GM12873 (cell line): ENCODE measurements around the gene CHCHD3.

Experiments
- CTCF ChIP-seq: IDR thresholded peaks from 2 replicates; pipeline ENCODE4 v1.5.1; 2012; ENCODE audit warnings: low read depth, mild to moderate bottlenecking, moderate library complexity, low read length, control low read depth; ENCODE audit not compliant: insufficient read depth; ENCODE audit errors: missing control alignments

Gene CHCHD3

DNA sequence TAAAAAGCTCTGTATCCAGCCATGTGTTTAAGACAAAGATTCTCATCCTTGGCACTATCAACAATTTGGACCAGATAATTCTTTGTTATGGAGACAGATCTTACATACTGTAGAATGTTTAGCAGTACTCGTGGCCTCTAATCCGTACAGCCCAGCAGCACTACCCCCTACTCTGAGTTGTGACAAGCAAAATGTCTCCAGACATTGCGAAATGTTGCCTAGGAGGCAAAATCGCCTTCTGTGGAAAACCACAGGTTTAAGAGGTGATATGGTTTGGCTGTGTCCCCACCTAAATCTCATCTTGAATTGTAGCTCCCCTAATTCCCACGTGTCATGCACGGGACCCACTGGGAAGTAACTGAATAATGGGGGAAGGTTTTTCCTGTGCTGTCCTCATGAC lies 186.7 kb downstream of the CHCHD3 start:
- TF ChIP-seq CTCF, result no peak

DNA sequence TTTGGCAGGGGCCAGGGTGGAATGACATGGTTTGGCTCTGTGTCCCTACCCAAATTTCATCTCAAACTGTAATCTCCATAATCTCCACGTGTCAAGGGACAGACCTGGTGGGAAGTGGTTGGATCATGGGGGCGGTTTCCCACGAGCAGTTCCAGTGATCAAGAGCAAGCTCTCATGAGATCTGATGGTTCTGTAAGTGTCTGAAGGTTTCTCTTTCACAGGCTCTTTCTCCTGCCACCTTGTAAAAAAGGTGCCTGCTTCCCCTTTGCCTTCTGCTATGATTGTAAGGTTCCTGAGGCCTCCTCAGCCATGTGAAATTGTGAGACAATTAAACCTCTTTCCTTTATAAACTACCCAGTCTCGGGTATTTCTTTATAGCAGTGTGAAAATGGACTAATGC lies 188.3 kb downstream of the CHCHD3 start:
- TF ChIP-seq CTCF, result no peak

DNA sequence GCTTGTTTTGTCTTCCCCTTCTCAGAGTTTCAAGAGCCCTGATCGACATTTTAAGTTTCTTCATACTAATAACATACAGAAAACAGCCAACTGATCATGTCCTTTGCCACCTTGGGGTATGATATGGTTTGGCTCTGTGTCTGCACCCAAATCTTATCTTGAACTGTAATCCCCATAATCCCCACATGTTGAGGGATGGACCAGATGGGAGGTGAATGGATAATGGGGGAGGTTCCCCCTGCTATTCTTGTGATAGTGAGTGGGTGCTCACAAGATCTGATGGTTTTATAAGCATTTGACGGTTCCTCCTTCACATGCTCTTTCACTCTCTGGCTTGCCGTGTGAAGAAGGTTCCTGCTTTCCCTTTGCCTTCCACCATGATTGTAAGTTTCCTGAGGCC lies 190.3 kb downstream of the CHCHD3 start:
- no peak for TF ChIP-seq CTCF

- TF ChIP-seq CTCF, result no peak
These were observed 199.0 kb downstream of the CHCHD3 start for GRCh38 chr7:132882714-132883428.

- no peak for TF ChIP-seq CTCF
These were observed 200.6 kb downstream of the CHCHD3 start for GRCh38 chr7:132881317-132881716.

DNA sequence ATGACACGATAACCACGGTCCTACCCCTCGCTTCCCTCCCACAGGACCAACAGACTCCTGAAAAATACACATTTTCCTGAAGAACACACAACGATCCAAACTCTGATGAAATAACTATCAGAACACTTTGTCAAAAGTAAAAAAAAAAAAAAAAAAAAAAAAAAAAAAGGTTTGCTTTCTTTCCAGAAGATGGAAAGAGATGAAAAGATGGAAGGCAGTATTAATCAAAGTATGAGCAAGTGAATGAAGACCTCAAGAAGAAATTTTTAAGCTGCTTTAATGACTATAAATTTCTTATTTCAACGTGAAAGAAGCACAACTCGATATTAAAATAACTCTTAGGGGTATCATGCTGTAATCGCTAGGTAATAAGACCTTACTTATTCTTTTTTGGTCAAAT lies 202.3 kb downstream of the CHCHD3 start:
- no peak for TF ChIP-seq CTCF

- TF ChIP-seq CTCF, result no peak
These were observed 203.5 kb downstream of the CHCHD3 start for GRCh38 chr7:132878204-132878919.
